Heart left ventricle (tissue), 13 donors: ENCODE results near the gene PCBP3.

ENCODE experiments used
- POLR2A ChIP-seq, 2 donors: fragments of 450-650 bp; IDR thresholded peaks; one replicate each; pipeline ENCODE4 v1.6.1; 2017; ENCODE audit warnings: antibody characterized with exemption in 2 of 2, mild to moderate bottlenecking in 2 of 2, moderate library complexity in 2 of 2
- TF ChIP-seq, protein P1 (sequence below), 12 donors: fragments of 200-600 bp; sonication (generic) in 4 of 12; IDR thresholded peaks; one replicate each; pipeline versions ENCODE4 v1.5.0 to v1.8.0; 2018 to 2022; ENCODE audit warnings: antibody characterized with exemption in 12 of 12, mild to moderate bottlenecking in 5 of 12
- donor health status: ischemic (EF 13 %, LVEDD 7.1; RV severe dilation, severe dysfunction).
- donor health status: DM: no; HTN: yes; CAD: no.
- donor health status: DM: no; HTN: no; CAD: no.
- donor health status: ischemic (EF 25% LVEDD 6.9; RV normal size, moderate dysfunction).
- donor health status: ischemic (EF 25% LVEDD 5.7; RV mildly dilated, moderate dysfunction).
- donor health status: ischemic (EF 35%, LVEDD 5.7; RV mildly dilated, moderate dysfunction).
- donor health status: nonischemic (EF 11% LVEDD 7.7; RV severe dilation, severe dysfunction).
- donor health status: DM: yes; HTN: yes; CAD: no.
- donor health status: PGD.
- donor health status: ischemic (EF 29% LVEDD 5.4; RV normal size, mild dysfunction).
- donor health status: nonischemic (EF 23%, LVEDD 6.1; RV moderate dilation, normal function).

DNA sequence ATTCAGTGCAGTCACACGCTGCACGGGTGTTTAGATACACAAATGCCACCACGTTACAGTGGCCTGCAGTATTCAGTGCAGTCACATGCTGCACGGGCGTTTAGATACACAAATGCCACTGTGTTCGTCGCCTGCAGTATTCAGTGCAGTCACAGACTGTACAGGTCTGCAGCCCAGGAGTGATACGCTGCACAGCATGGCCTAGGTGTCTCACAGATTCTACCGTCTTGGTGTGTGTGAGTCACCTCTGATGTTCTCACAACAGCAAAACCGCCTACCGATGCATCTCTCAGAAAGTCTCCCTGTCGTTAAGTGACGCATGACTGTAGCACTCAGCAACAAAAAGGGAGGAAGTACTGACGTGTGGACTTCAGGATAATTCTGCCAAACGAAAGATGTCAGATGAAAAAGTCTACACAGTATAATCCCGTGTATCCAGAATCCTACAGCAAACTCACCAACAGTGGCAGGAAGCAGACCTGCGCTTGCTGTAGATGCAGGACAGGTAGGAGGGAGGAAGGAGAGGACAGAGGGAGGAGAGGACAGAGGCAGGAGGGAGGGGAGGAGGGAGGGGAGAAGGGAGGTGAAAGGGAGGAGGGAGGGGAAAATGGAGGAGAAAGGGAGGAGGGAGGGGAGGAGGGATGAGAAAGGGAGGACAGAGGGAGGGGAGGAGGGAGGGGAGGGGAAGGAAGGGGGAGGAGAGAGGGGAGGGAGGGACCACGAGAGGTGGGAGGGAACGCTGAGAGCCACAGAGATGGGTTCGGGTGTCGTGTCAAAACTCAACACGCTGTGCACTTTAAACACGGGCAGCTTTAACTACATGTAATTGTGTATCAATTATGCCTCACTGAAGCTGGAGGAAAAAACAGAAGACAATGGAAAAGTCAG lies 36.3 kb upstream of the PCBP3 start:
- TF ChIP-seq POLR2A (IDR thresholded peaks at IDR 0.05) = no peak
- TF ChIP-seq, protein P1, sequence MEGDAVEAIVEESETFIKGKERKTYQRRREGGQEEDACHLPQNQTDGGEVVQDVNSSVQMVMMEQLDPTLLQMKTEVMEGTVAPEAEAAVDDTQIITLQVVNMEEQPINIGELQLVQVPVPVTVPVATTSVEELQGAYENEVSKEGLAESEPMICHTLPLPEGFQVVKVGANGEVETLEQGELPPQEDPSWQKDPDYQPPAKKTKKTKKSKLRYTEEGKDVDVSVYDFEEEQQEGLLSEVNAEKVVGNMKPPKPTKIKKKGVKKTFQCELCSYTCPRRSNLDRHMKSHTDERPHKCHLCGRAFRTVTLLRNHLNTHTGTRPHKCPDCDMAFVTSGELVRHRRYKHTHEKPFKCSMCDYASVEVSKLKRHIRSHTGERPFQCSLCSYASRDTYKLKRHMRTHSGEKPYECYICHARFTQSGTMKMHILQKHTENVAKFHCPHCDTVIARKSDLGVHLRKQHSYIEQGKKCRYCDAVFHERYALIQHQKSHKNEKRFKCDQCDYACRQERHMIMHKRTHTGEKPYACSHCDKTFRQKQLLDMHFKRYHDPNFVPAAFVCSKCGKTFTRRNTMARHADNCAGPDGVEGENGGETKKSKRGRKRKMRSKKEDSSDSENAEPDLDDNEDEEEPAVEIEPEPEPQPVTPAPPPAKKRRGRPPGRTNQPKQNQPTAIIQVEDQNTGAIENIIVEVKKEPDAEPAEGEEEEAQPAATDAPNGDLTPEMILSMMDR (IDR thresholded peaks at IDR 0.05) = no peak
